Liver (tissue), 9 donors: Measurements from ENCODE around the gene PNMA1. TPM values are rescaled to one million over a fixed set of nuclear protein-coding genes. Genes with fewer than 3 reads are reported as not detected.

ENCODE experiments used
- DNase-seq: peaks from one replicate; pipeline ENCODE4 v3.0.0-alpha.2; 2017; ENCODE audit warnings: low spot score
- H3K27ac ChIP-seq, 2 donors: one replicate each; pipeline ENCODE4 v1.7.0; 2013; ENCODE audit warnings: inconsistent platforms in 2 of 2, low read length in 2 of 2, control low read depth in 1 of 2, low read depth in 1 of 2, mild to moderate bottlenecking in 1 of 2
- H3K27me3 ChIP-seq, 4 donors: one replicate each; pipeline versions ENCODE4 v1.6.1 to v1.7.0; 2013; ENCODE audit warnings: low read length in 3 of 4, inconsistent platforms in 1 of 4, mild to moderate bottlenecking in 1 of 4, moderate library complexity in 1 of 4; ENCODE audit not compliant: control insufficient read depth in 4 of 4, insufficient read depth in 4 of 4
- H3K36me3 ChIP-seq, 4 donors: one replicate each; pipeline versions ENCODE4 v1.6.1 to v1.7.0; 2013; ENCODE audit warnings: low read length in 3 of 4, mild to moderate bottlenecking in 3 of 4, low read depth in 1 of 4, moderate library complexity in 1 of 4; ENCODE audit not compliant: control insufficient read depth in 4 of 4, insufficient read depth in 3 of 4
- H3K4me1 ChIP-seq, 4 donors: one replicate each; pipeline versions ENCODE4 v1.6.1 to v1.7.0; 2013; ENCODE audit warnings: low read length in 3 of 4, mild to moderate bottlenecking in 3 of 4, moderate library complexity in 1 of 4; ENCODE audit not compliant: control insufficient read depth in 4 of 4, insufficient read depth in 4 of 4
- H3K4me3 ChIP-seq, 3 donors: one replicate each; pipeline versions ENCODE4 v1.6.1 to v1.7.0; 2013; ENCODE audit warnings: low read length in 3 of 3, control low read depth in 1 of 3, low read depth in 1 of 3, mild to moderate bottlenecking in 1 of 3
- H3K9ac ChIP-seq, 2 donors: one replicate each; pipeline ENCODE4 v1.7.0; 2013; ENCODE audit warnings: low read length in 2 of 2, mild to moderate bottlenecking in 2 of 2, moderate library complexity in 2 of 2, control low read depth in 1 of 2, low read depth in 1 of 2
- H3K9me3 ChIP-seq, 4 donors: one replicate each; pipeline versions ENCODE4 v1.6.1 to v1.7.0; 2013; ENCODE audit warnings: low read length in 3 of 4; ENCODE audit not compliant: control insufficient read depth in 4 of 4
- ATF3 ChIP-seq: IDR thresholded peaks from 2 replicates; pipeline ENCODE4 v1.6.1; 2016; ENCODE audit warnings: antibody characterized with exemption
- CTCF ChIP-seq: fragments of 150-350 bp; IDR thresholded peaks from 2 replicates; pipeline ENCODE4 v1.5.1; 2017; ENCODE audit warnings: improper control_type of control experiment, low read depth, low read length; ENCODE audit not compliant: missing input control
- EGR1 ChIP-seq, 2 donors: IDR thresholded peaks; 2 replicates each; pipeline ENCODE4 v1.6.1; 2016 to 2018; ENCODE audit warnings: antibody characterized with exemption in 2 of 2, low read depth in 2 of 2
- FOXA1 ChIP-seq: IDR thresholded peaks from 2 replicates; pipeline ENCODE4 v1.6.1; 2016; ENCODE audit warnings: antibody characterized with exemption
- FOXA2 ChIP-seq: IDR thresholded peaks from 2 replicates; pipeline ENCODE4 v1.6.1; 2016; ENCODE audit warnings: antibody characterized with exemption
- GABPA ChIP-seq, 2 donors: IDR thresholded peaks in 1 of 2; conservative IDR thresholded peaks in 1 of 2; 2 replicates each; pipeline ENCODE4 v1.6.1; 2016; ENCODE audit warnings: antibody characterized with exemption in 2 of 2, mild to moderate bottlenecking in 1 of 2, moderate library complexity in 1 of 2
- HNF4A ChIP-seq, 2 donors: conservative IDR thresholded peaks; 2 replicates each; pipeline ENCODE4 v1.6.1; 2016; ENCODE audit warnings: antibody characterized with exemption in 2 of 2, mild to moderate bottlenecking in 2 of 2
- HNF4G ChIP-seq: IDR thresholded peaks from 2 replicates; pipeline ENCODE4 v1.6.1; 2016; ENCODE audit warnings: antibody characterized with exemption
- JUND ChIP-seq, 2 donors: IDR thresholded peaks; 2 replicates each; pipeline ENCODE4 v1.6.1; 2016; ENCODE audit warnings: antibody characterized with exemption in 2 of 2
- MAX ChIP-seq: IDR thresholded peaks from 2 replicates; pipeline ENCODE4 v1.6.1; 2016; ENCODE audit warnings: antibody characterized with exemption
- NR2F2 ChIP-seq: IDR thresholded peaks from 2 replicates; pipeline ENCODE4 v1.6.1; 2016; ENCODE audit warnings: antibody characterized with exemption
- RAD21 ChIP-seq, 2 donors: IDR thresholded peaks; 2 replicates each; pipeline ENCODE4 v1.6.1; 2016; ENCODE audit warnings: antibody characterized with exemption in 2 of 2, mild to moderate bottlenecking in 2 of 2
- REST ChIP-seq: IDR thresholded peaks from 2 replicates; pipeline ENCODE4 v1.6.1; 2016; ENCODE audit warnings: antibody characterized with exemption, mild to moderate bottlenecking
- RXRA ChIP-seq, 2 donors: IDR thresholded peaks; 2 replicates each; pipeline ENCODE4 v1.6.1; 2017 to 2018; ENCODE audit warnings: antibody characterized with exemption in 2 of 2, mild to moderate bottlenecking in 1 of 2
- SP1 ChIP-seq: IDR thresholded peaks from 2 replicates; pipeline ENCODE4 v1.6.1; 2018; ENCODE audit warnings: antibody characterized with exemption, mild to moderate bottlenecking
- TAF1 ChIP-seq: conservative IDR thresholded peaks from 2 replicates; pipeline ENCODE4 v1.6.1; 2016; ENCODE audit warnings: antibody characterized with exemption, mild to moderate bottlenecking
- YY1 ChIP-seq: IDR thresholded peaks from 2 replicates; pipeline ENCODE4 v1.6.1; 2016; ENCODE audit warnings: antibody characterized with exemption, mild to moderate bottlenecking
- ZBTB33 ChIP-seq: IDR thresholded peaks from 2 replicates; pipeline ENCODE4 v1.6.1; 2016; ENCODE audit warnings: antibody characterized with exemption
- WGBS: extraction: QIAGEN DNeasy Blood & Tissue Kit; methylation state at CpG from one replicate; pipeline ENCODE4 v1.1.7; 2013; 5-methylcytosine and 5-hydroxymethylcytosine counted together
- polyA plus RNA-seq, 2 donors: library from polyadenylated mRNA; stranded (reverse) in 1 of 2; unstranded in 1 of 2; fragments of 200-250 nt in 1 of 2; fragments of >200 nt in 1 of 2; fragmentation: Nextera tagmentation in 1 of 2; extraction: Ambion mirVana in 1 of 2; gene quantifications; one replicate each; pipeline versions ENCODE4 v1.2.1 to v1.2.3, GENCODE V29; 2013 to 2015
- total RNA-seq, 2 donors: library from RNA; depleted of rRNA; stranded (reverse); fragments of >200 nt; gene quantifications; one replicate each; pipeline ENCODE4 v1.2.3, GENCODE V29; 2014
- donor health status: healthy.
- donor health status: healthy.
- donor health status: healthy.
- donor health status: healthy.
- donor health status: healthy.

Gene PNMA1
- total and polyA plus RNA-seq, 4 donors, result 2.3 to 10.4 (median 3.4) TPM

GRCh38 chr14:73715707-73716106 lies 1.5 kb upstream of the PNMA1 start:
- peaks cover 5 to 11% (median 7%) of the 10 kb centered on the region in 4 donors for H3K4me1 ChIP-seq
- H3K27me3 ChIP-seq, result no peaks in the 10 kb centered on the region
- no peak overlapping the region for H3K4me3 ChIP-seq
- WGBS, result 96% methylated on average over 4 of the region's 4 CpGs
- H3K27ac ChIP-seq, result no peak overlapping the region
- peaks cover 2 to 44% (median 18%) of the 10 kb centered on the region in 4 donors for H3K36me3 ChIP-seq
- TF ChIP-seq TAF1 (no peak), SP1 (no peak), NR2F2 (no peak), FOXA1 (no peak), EGR1 (IDR thresholded peaks at IDR 0.05; ENCODE audit: low read depth in 2 of 2) (no peak), RXRA (IDR thresholded peaks at IDR 0.05) (no peak), JUND (IDR thresholded peaks at IDR 0.05) (no peak), ATF3 (no peak), YY1 (no peak), CTCF (no peak), FOXA2 (no peak), MAX (no peak), REST (no peak), RAD21 (IDR thresholded peaks at IDR 0.05) (no peak), HNF4G (no peak)
- no peak for DNase-seq
- H3K9me3 ChIP-seq, result no peaks in the 10 kb centered on the region
- H3K9ac ChIP-seq, result no peak overlapping the region

GRCh38 chr14:73714656-73715081 lies 485 bp upstream of the PNMA1 start:
- Histone ChIP-seq H3K36me3 (peaks cover 2 to 36% (median 16%) of the 10 kb centered on the region in 4 donors), H3K9ac (no peak overlapping the region), H3K27me3 (no peaks in the 10 kb centered on the region), H3K4me1 (peaks cover 5 to 11% (median 7%) of the 10 kb centered on the region in 4 donors), H3K4me3 (peak overlapping the region in 1 of 3 donors; percentile 78), H3K9me3 (no peaks in the 10 kb centered on the region), H3K27ac (no peak overlapping the region)
- no peak for DNase-seq
- WGBS, result 69% methylated on average over 7 of the region's 7 CpGs
- TF ChIP-seq EGR1 (IDR thresholded peaks at IDR 0.05; ENCODE audit: low read depth in 2 of 2) (no peak), HNF4A (conservative IDR thresholded peaks at IDR 0.05) (no peak), CTCF (no peak), FOXA1 (no peak), GABPA (IDR thresholded peaks at IDR 0.05 in 1 of 2, conservative IDR thresholded peaks at IDR 0.05 in 1 of 2) (no peak), RXRA (IDR thresholded peaks at IDR 0.05) (no peak), ZBTB33 (no peak), RAD21 (IDR thresholded peaks at IDR 0.05) (no peak), ATF3 (no peak), TAF1 (no peak), YY1 (no peak), JUND (IDR thresholded peaks at IDR 0.05) (no peak), SP1 (no peak)
